ENCODE data around the gene RHEX. TPM values are rescaled to one million over a fixed set of nuclear protein-coding genes. Genes with fewer than 3 reads are reported as not detected.

Gene RHEX
- total RNA-seq, 4 donors from 2014 or later: 0.45 to 11.2 (median 7.7) TPM

DNA sequence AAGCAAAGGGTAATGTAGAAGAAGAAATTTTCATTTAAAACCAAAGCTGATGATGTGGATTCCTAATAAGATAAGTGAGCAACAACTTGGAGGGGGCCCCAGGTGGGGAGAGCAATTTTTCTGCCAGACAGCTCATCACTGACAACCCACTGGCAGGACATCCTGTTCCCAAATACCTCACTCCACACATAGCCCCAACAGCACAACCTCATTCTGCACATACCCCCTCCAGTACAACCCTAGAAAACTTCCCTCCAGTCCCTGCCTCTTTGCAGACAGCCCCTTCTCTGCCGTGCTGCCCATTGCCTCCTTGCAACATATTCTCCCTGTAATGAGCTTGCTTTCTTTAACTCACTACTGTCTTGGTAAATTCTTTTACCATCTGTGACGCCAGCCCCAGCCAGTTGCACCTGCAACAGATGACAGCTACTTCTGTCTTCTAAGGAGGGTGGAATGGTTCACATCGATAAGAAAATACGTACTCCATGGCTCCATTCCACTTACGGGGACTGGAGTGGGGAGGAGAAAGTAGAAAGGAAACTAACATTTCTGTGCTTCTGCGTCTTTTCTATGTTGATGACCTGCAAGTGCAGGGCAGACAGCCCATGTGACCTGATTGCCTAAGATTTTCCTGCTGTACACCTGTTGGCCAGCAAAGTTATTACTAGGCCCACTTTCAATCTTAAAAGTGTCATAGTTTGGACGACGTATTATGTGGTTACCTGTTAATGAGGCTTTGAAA is 14.7 kb downstream of the RHEX start:
- 63% methylated on average over 8 of the region's 8 CpGs for WGBS
- H3K4me1 ChIP-seq: peaks cover 0 to 15% (median 0%) of the 10 kb centered on the region in 4 donors
- no peak overlapping the region for H3K4me3 ChIP-seq
- H3K27me3 ChIP-seq: no peaks in the 10 kb centered on the region
- intact Hi-C loops (cut with DNase I): no loop called here
- no peaks in the 10 kb centered on the region for H3K36me3 ChIP-seq
- TF ChIP-seq POLR2A (IDR thresholded peaks at IDR 0.05; ENCODE audit: low read depth): no peak
- TF ChIP-seq POLR2AphosphoS5 (IDR thresholded peaks at IDR 0.05): peak in 1 of 2 donors; percentile 9
- no peak for TF ChIP-seq EP300 (IDR thresholded peaks at IDR 0.05)
- H3K27ac ChIP-seq (replicated peaks in 1 of 4): no peak overlapping the region
- H3K9me3 ChIP-seq: no peaks in the 10 kb centered on the region
- no peak for DNase-seq (ENCODE audit: extremely low spot score)

DNA sequence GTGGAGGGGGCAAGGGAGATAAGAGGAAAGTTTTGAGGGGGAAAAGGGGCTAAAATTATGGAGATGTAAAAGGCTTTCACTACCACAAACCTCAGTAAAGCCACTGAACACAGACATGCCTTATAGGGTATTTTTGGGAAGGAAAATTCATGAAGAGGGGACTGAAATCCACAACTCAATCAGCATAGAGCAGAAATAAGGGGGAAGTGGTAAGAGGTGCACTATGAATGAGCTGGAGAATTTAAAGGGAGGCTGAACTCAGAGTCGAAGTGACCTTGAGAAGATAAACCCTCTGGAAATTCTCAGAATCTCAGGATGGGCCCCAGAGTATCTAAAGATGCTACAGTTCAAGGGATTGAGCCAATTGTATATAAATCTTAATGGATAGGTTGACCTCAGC is 15.3 kb downstream of the RHEX start:
- intact Hi-C loops (cut with DNase I): no loop called here

DNA sequence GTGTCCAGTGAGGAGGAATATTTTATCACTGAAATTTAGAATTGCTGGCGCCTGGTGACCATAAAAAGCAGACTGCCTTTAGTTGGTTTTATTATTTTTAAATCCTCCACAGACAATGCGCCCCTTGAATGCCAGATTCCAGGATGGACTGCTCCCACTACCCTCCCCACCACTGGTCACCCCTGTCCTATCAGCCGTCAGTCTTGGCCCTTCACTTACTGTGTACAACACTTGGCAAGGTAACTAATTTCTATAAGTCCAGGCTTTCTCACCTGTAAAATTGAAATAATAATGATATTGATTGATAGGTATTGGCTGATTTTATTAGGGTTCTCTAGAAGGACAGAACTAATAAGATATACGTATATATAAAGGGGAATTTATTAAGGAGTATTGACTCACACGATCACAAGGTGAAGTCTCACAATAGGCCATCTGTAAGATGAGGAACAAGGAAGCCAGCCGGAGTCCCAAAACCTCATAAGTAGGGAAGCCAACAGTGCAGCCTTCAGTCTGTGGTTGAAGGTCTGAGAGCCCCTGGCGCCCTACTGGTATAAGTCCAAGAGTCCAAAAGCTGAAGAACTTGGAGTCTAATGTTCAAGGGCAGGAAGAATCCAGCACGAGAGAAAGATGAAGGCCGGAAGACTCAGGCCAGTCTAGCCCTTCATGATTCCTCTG is 17.8 kb downstream of the RHEX start:
- 87% methylated on average over 9 of the region's 9 CpGs for WGBS
- no peak overlapping the region for H3K4me3 ChIP-seq
- intact Hi-C loops (cut with DNase I): no loop called here
- H3K4me1 ChIP-seq: peaks cover 0 to 15% (median 0%) of the 10 kb centered on the region in 4 donors
- H3K27me3 ChIP-seq: peaks cover 0 to 4% (median 0%) of the 10 kb centered on the region in 4 donors
- H3K9me3 ChIP-seq: no peaks in the 10 kb centered on the region
- H3K36me3 ChIP-seq: no peaks in the 10 kb centered on the region
- no peak overlapping the region for H3K27ac ChIP-seq (replicated peaks in 1 of 4)
- DNase-seq (ENCODE audit: extremely low spot score): no peak
- no peak for TF ChIP-seq POLR2AphosphoS5 (IDR thresholded peaks at IDR 0.05)
- TF ChIP-seq, protein P1, sequence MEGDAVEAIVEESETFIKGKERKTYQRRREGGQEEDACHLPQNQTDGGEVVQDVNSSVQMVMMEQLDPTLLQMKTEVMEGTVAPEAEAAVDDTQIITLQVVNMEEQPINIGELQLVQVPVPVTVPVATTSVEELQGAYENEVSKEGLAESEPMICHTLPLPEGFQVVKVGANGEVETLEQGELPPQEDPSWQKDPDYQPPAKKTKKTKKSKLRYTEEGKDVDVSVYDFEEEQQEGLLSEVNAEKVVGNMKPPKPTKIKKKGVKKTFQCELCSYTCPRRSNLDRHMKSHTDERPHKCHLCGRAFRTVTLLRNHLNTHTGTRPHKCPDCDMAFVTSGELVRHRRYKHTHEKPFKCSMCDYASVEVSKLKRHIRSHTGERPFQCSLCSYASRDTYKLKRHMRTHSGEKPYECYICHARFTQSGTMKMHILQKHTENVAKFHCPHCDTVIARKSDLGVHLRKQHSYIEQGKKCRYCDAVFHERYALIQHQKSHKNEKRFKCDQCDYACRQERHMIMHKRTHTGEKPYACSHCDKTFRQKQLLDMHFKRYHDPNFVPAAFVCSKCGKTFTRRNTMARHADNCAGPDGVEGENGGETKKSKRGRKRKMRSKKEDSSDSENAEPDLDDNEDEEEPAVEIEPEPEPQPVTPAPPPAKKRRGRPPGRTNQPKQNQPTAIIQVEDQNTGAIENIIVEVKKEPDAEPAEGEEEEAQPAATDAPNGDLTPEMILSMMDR (IDR thresholded peaks at IDR 0.05): no peak
- TF ChIP-seq POLR2A (IDR thresholded peaks at IDR 0.05; ENCODE audit: low read depth): no peak
- TF ChIP-seq EP300 (IDR thresholded peaks at IDR 0.05): no peak

More for the DNA sequence above, 15.3 kb downstream of the RHEX start:
- Histone ChIP-seq H3K27me3 (no peaks in the 10 kb centered on the region), H3K9me3 (no peaks in the 10 kb centered on the region), H3K27ac (replicated peaks in 1 of 4) (no peak overlapping the region), H3K4me3 (no peak overlapping the region), H3K4me1 (peaks cover 0 to 15% (median 0%) of the 10 kb centered on the region in 4 donors), H3K36me3 (no peaks in the 10 kb centered on the region)
- WGBS: 78% methylated on average over 1 of the region's 1 CpG
- no peak for TF ChIP-seq POLR2AphosphoS5 (IDR thresholded peaks at IDR 0.05)
- no peak for TF ChIP-seq POLR2A (IDR thresholded peaks at IDR 0.05; ENCODE audit: low read depth)
- TF ChIP-seq EP300 (IDR thresholded peaks at IDR 0.05): no peak
- TF ChIP-seq, protein P1 (IDR thresholded peaks at IDR 0.05): no peak
- DNase-seq (ENCODE audit: extremely low spot score): no peak

DNA sequence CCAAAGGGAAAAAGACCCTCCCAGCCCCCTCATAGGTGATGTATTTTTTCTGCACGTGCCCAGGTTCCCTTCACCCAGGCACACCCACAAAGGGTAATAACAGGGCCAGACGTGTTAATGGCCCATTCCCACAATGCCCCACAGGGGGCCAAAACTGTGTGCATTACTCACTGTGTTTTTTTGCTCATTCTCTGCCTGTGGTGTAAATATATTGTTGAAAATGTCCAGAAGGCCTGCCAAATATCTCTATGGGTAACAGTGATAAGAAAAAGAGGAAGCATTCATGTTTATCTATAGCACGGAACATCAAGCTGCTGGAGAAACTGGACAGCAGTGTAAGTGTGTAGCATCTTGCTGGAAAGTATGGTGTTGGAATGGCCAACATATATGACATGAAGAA is 21.9 kb downstream of the RHEX start:
- Histone ChIP-seq H3K27ac (replicated peaks in 1 of 4) (no peak overlapping the region), H3K4me3 (no peak overlapping the region), H3K9me3 (no peaks in the 10 kb centered on the region), H3K27me3 (peaks cover 0 to 13% (median 0%) of the 10 kb centered on the region in 4 donors), H3K36me3 (no peaks in the 10 kb centered on the region), H3K4me1 (no peaks in the 10 kb centered on the region)
- intact Hi-C loops (cut with DNase I): no loop called here
- DNase-seq (ENCODE audit: extremely low spot score): no peak
- TF ChIP-seq, protein P1 (IDR thresholded peaks at IDR 0.05): no peak
- no peak for TF ChIP-seq POLR2AphosphoS5 (IDR thresholded peaks at IDR 0.05)
- no peak for TF ChIP-seq POLR2A (IDR thresholded peaks at IDR 0.05; ENCODE audit: low read depth)
- TF ChIP-seq EP300 (IDR thresholded peaks at IDR 0.05): no peak
- WGBS: 45% methylated on average over 3 of the region's 3 CpGs

Data from esophagus muscularis mucosa (tissue), 4 donors.